Activated naive CD4-positive, alpha-beta T cell (primary cell): ENCODE results near the gene CYP4Z1.
"Not testable (repeated sequence)": the region's sequence is repeated elsewhere in the genome, so short reads cannot be mapped to it uniquely, and the experiment has no call there.

ENCODE experiments used
- DNase-seq, 4 experiments: peaks; one replicate each; lab custom pipeline; 2025; lab: John Stamatoyannopoulos, UW

CYP4Z1 gene

GRCh38 chr1:47128221-47128620 is 61.2 kb downstream of the CYP4Z1 start:
- no peak for DNase-seq

- not testable (repeated sequence) for DNase-seq
These were observed 61.8 kb downstream of the CYP4Z1 start for GRCh38 chr1:47128854-47129253.

- not testable (repeated sequence) for DNase-seq
These were observed 62.6 kb downstream of the CYP4Z1 start for GRCh38 chr1:47129489-47130230.

GRCh38 chr1:47132665-47133064 is 65.6 kb downstream of the CYP4Z1 start:
- not testable (repeated sequence) for DNase-seq

DNA sequence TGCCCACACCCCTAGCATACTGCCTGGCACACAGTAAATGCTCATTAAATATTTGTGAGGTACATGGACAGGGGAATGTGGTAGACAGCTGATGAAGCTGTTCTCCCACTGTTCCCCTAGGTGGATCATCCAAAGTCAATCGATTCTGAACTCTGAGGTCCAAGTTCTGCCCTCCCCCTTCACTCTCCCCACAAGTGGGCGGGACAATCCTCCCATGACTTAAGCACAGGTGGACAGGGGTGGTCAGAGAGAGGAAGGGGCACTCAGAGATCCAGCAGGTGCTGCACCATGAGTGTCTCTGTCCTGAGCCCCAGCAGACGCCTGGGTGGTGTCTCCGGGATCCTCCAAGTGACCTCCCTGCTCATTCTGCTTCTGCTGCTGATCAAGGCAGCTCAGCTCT is 70.2 kb downstream of the CYP4Z1 start, which contains the start of gene CYP4A22:
Gene CYP4A22, plus strand, starts transcription at position 244 of the 400 bp plus-strand sequence. Its CDS starts 45 bp downstream, at position 289.
- no peak for DNase-seq

DNA sequence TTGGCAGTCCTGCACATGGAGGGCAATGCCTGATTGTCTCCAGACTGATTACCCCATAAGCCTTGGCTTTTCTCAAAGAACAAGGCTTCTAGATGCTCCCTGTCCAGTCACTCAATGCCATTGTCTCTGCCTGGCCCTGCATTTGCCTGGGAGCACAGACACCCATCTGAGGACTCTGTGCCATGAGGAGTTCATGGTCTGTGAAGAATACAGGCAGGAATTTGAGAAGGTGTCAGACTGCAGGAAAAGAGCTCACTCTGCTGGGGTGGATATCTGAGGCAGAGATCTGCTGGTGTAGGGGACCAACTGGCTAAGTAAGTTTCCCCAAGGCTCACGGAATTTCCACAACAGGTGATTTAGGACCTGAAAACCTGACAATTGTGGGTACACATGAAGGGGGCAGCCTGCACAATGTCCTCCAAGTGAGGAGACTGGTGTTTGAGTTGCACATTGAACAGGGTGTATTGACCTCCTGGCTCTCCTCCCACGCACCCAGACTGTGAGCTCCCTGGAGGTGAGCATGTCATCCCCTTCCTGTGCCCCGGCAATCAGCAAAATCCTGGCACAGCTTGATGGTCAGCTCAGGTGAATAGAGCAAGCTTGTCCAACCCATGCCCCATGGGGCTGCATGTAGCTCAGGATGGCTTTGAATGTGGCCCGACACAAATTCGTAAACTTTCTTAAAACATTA is 71.0 kb downstream of the CYP4Z1 start:
- no peak for DNase-seq

GRCh38 chr1:47140358-47140757 is 73.3 kb downstream of the CYP4Z1 start:
- not testable (repeated sequence) for DNase-seq

DNA sequence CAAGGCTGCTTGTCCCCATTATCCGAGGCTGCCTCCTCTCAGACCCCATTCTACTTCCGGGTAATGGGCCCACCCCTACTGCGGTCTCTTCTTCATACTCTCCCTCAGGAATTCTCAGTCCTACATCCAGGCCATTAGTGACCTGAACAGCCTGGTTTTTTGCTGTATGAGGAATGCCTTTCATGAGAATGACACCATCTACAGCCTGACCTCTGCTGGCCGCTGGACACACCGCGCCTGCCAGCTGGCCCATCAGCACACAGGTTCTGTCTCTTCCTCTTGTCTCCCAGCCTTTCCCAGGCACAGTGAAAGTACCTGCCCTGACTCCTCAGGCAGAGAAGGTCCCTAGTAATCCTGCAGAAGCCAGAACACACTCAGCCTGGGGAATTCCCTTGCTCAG is 76.6 kb downstream of the CYP4Z1 start:
- not testable (repeated sequence) for DNase-seq

DNA sequence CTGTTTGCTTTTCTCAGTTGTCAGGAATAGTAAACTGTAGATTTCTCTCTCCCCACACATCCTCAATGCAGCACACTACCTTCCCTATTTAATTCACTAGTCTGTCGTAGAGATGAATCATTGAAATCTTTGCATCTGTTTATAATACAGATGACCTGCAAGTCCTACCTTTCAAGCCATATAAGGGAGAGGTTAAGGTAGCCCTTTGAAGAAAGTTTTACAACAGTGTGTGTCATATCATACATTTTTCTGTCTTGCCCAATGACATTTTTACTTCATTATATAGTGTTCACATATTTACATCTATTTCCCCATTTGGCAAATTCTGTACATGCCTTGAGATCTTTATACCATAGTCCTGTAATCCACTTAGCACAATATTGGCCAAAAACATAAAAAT is 79.5 kb downstream of the CYP4Z1 start:
- DNase-seq: not testable (repeated sequence)

DNA sequence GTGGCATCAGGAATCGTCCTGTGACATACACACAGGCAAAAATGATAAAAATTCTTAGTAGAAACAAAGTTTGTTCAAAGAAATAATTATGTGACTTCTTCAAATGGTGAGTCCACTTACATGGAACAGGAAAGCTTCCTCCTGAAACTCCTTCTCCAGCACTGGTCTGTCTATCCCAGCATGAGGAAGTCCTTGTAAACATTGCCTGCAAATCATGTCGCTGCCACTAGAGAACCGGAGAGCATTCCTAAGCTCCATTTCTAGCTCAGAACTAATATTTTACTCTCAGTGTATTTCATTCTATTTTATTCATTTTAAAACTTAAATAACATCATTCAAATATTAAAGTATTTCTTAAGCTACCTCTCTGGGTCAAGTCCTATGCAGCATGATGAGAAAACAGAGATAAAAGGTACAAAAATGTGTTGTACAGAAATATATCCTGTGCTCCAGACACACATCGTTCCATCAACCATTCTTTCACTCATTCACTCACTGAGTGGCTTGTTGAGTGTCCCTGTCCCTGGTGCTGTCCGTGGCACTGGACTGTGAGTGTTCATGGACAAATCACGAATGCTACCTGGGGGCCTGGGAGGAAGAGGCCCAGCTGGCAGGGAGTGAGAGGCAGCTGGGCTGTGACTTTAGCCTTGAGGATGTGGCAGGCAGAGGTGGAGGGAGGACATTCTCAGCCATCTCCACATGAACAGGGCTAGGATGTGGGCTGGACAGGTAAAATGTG is 80.2 kb downstream of the CYP4Z1 start:
- DNase-seq: no peak

DNA sequence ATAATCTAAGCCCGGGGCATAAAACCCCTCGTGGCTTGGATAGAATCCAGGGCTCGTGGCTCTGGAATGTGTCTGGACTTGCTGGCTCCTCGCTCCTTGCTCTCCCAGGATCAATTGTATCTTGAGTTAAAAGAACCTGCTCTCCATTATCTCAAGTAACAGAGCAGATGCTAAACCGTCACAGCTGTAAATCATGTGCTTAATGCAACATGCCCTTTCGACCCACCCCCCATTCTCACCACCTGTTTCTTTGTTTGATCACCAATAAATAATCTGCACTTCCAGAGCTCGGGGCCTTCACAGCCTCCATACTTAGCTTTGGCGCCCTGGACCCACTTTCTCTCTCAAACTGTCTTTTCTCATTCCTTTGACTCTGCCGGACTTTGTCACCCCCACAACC is 82.1 kb downstream of the CYP4Z1 start:
- DNase-seq: not testable (repeated sequence)

DNA sequence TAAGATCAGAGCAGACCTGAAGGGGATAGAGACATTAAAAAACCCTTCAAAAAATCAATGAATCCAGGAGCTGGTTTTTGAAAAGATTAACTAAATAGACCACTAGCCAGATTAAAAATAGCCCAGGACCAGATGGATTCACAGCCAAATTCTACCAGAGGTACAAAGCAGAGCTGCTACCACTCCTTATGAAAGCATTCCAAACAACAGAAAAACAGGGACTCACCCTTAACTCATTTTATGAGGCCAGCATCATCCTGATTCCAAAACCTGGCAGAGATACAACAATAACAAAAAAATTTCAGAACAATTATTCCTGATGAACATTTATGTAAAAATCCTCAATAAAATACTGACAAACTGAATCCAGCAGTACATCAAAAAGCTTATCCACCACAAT is 89.4 kb downstream of the CYP4Z1 start:
- not testable (repeated sequence) for DNase-seq

GRCh38 chr1:47157957-47158356 is 90.9 kb downstream of the CYP4Z1 start:
- DNase-seq: not testable (repeated sequence)

DNA sequence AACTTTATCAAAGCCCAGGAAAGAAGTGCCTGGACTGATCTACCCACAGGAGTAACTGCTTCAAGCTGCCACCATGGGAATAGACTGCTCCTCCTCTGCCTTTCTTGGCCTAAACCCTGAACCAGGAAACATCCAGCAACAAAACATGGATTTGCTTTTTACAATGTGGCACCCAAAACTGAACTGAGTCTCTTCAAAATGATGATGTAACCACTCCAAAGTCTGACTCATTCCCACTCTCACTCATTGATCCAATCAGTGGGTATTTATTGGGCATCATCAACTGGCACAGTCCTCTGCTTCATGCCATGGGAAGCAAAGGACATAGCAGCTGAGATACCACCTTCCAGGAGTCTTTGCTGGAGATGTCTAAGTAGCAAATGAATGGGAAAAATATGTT is 93.7 kb downstream of the CYP4Z1 start:
- DNase-seq: no peak

GRCh38 chr1:47161298-47162040 is 94.4 kb downstream of the CYP4Z1 start:
- no peak for DNase-seq

DNA sequence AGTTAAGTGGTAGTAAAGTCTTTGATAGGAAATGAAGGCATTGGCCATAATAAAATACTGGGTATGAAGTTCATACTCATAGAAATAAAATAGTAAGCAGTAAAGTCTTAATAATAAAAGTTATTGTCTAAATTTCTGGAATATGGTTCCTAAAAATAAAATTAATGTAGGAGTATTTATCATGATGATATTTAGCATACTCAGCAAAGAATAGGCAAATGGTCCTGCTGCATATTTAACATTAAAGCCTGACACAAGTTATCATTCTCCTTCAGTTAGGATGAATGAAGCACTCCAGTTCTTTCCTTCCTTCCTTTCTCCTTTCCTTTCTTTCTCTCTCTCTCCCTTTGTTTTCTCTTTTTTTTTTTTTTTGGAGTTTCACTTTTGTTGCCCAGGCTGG is 97.5 kb downstream of the CYP4Z1 start:
- no peak for DNase-seq
